ENCODE results near the gene AP2M1.
"Not testable (repeated sequence)": the region's sequence is repeated elsewhere in the genome, so short reads cannot be mapped to it uniquely, and the experiment has no call there.

Gene AP2M1

GRCh38 chr3:184174646-184175492, at the start of gene AP2M1:
Gene AP2M1, plus strand, starts transcription at chr3:184174855. Its CDS starts 2,139 bp downstream, at chr3:184176994.
- DNase-seq (ENCODE audit: low read depth) = peak; percentile 94

DNA sequence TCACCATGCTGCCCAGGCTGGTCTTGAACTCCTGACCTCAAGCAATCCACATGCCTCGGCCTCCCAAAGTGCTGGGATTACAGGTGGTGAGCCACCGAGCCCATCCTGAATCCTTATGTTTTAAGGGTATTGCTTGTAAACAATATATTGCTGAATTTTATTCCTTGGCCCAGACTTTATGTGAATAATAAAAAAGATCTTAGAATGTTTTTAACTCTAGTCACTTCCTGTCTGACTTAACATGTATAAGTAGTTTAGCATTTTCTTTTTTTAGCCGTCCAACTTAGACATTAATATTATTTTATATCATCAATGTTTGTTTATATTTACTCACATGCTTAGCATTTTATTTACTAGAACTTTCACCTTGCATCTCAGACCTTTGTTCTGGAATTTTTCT, 48.6 kb upstream of the AP2M1 start:
- no peak for DNase-seq (ENCODE audit: low read depth)

- DNase-seq (ENCODE audit: low read depth) = no peak
Observed at GRCh38 chr3:184129012-184129411, 45.6 kb upstream of the AP2M1 start.

DNA sequence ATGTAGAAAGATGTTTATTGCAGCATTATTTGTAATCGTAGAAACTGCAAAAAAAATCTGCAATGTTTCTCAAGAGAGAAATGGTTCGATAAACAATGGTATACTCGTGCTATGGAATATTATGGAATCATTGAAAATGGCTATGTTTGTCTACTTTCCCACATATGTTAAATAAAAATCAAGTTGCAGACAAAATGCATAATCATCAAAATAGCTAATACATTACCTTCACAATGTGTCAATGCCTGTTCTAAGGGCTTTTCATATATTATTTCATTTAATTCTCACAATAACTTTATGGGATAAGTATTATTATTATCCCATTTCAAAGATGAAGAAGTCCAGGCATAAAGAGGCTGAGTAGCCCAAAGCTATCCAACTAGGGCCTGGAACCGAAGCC, 41.7 kb upstream of the AP2M1 start:
- no peak for DNase-seq (ENCODE audit: low read depth)

DNA sequence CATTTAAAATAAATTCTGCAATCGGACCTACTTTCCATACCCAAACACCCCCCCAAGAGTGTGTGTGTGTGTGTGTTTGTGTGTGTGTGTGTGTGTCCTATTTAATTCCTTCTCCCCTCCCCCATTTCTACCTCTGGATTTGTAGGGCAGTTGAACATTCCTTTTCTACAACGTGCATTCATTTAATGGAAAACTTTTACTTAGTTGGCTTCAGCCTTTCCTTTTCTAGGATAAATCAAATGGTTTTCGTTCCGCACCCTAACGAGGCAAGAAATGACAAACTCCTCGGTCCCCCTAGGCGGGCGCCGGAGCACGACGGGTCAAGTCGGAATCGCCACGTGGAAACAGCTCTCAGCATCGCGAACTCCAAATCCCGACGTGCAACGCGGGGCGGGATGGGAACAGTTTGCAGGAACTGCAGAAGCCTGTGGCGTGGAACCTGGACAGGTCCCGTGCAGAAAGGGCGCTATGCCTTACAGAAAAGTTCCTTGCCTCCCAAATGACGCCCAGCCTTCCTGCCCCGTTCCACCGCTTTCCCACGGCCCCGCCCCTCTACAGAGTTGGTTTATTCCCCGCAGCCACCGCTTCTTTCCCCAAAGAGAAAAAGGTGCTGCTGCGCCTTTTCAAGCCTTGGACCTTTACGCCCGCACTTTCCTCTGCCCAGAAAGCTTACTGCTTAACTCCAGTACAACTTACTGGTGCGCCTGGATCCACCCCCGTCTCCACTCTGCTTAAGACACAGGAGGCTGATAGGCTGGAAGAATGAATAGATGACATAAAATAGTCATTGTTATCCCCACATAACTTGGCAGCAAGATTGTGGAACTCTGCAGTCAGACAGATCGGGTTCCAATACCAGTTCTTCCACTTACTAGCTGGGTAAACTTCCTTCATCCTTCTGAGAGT, 40.6 kb upstream of the AP2M1 start:
- peak; percentile 60 for DNase-seq (ENCODE audit: low read depth)

DNA sequence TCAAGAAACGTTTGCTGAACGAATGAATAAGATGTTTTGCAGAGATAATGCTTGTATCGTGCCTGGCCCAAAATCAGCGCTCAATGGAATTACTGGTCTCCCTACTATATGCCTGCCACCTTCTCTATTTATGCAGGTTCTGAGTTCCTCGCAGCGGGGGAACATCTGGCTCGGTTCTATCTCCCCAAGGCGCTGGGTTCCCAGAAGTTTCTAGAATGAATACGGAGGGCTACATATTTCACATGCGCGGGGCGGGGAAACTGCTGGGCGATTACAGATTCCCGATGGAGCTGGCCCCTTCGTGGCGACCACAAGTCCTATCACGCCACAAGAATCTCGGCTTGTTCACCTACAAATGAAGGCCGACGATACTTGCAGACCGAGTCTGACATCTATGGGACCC, 39.9 kb upstream of the AP2M1 start:
- DNase-seq (ENCODE audit: low read depth) = no peak

- DNase-seq (ENCODE audit: low read depth) = peak; percentile 76
Observed at GRCh38 chr3:184135149-184135910, 39.3 kb upstream of the AP2M1 start, which contains the start of gene EIF2B5. Gene EIF2B5, plus strand, starts transcription at chr3:184135358. Its CDS starts 28 bp downstream, at chr3:184135386.

DNA sequence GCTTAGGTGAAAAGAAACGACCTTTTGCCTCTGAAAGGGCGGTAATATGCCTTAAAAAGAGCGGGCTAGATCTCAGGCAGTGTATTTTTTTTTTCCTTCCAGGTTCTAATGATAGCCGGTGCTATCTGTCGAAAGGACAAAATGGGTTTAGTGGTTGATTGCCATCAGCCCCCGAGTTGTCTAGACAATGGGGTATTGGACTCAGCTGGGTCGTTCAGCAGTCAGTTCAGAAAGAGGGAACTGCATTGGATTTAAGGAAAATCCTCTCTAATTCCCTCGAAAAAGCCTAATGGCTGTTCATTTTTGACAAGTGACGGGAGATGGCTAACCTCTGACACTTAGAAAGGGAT, 38.8 kb upstream of the AP2M1 start:
- DNase-seq (ENCODE audit: low read depth) = no peak

GRCh38 chr3:184140436-184140835, 34.2 kb upstream of the AP2M1 start:
- no peak for DNase-seq (ENCODE audit: low read depth)

- no peak for DNase-seq (ENCODE audit: low read depth)
Observed at GRCh38 chr3:184142199-184142598, 32.5 kb upstream of the AP2M1 start.

GRCh38 chr3:184143327-184143726, 31.3 kb upstream of the AP2M1 start:
- DNase-seq (ENCODE audit: low read depth) = no peak

- no peak for DNase-seq (ENCODE audit: low read depth)
Observed at GRCh38 chr3:184144505-184144904, 30.1 kb upstream of the AP2M1 start.

GRCh38 chr3:184145111-184145524, 29.5 kb upstream of the AP2M1 start:
- no peak for DNase-seq (ENCODE audit: low read depth)

- no peak for DNase-seq (ENCODE audit: low read depth)
Observed at GRCh38 chr3:184145751-184146270, 28.8 kb upstream of the AP2M1 start.

DNA sequence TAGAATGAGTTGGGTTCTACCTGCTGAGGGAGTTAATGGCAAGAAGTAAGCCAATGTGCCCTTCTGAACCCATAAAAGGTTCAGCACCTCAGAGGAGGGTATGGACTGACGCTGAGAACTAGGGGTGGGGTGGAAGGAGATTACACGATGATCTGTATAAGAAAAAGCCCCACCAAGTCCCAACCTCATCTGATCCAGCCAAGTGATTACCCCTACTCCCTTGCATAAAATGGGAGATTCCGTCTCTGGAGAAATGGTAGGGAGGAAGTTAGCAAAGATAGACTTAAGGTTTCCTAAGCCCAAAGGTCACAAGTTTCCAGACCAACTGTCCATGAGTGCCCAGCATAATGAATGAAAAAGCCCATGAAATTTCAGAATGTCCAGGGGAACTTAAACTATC, 26.6 kb upstream of the AP2M1 start:
- DNase-seq (ENCODE audit: low read depth) = no peak

DNA sequence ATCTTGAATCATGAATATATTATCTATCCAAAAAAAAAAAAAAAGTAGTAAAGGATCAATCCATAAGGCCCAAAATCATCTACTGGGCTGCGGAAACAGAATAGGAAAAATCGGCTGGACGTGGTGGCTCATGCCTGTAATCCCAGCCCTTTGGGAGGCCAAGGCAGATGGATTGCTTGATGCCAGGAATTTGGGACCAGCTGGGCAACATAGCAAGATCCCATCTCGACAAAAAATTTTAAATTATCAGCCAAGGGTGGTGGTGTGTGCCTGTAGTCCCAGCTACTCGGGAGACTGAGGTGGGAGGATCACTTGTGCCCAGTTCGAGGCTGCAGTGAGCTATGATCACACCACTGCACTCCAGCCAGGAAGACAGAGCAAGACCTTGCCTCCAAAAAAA, 25.5 kb upstream of the AP2M1 start:
- no peak for DNase-seq (ENCODE audit: low read depth)

DNA sequence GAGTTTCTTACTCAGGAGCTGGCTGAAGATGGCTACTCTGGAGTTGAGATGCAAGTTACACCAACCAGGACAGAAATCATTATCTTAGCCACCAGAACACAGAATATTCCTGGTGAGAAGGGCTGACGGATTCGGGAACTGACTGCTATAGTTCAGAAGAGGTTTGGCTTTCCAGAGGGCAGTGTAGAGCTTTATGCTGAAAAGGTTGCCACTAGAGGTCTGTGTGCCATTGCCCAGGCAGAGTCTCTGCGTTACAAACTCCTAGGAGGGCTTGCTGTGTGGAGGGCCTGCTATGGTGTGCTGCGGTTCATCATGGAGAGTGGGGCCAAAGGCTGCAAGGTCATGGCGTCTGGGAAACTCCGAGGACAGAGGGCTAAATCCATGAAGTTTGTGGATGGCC, 24.9 kb upstream of the AP2M1 start:
- not testable (repeated sequence) for DNase-seq (ENCODE audit: low read depth)

GRCh38 chr3:184154885-184155643, 19.6 kb upstream of the AP2M1 start, which contains the start of gene DVL3:
Gene DVL3, plus strand, starts transcription at chr3:184155377. Its CDS starts 259 bp downstream, at chr3:184155636.
- DNase-seq (ENCODE audit: low read depth) = no peak

DNA sequence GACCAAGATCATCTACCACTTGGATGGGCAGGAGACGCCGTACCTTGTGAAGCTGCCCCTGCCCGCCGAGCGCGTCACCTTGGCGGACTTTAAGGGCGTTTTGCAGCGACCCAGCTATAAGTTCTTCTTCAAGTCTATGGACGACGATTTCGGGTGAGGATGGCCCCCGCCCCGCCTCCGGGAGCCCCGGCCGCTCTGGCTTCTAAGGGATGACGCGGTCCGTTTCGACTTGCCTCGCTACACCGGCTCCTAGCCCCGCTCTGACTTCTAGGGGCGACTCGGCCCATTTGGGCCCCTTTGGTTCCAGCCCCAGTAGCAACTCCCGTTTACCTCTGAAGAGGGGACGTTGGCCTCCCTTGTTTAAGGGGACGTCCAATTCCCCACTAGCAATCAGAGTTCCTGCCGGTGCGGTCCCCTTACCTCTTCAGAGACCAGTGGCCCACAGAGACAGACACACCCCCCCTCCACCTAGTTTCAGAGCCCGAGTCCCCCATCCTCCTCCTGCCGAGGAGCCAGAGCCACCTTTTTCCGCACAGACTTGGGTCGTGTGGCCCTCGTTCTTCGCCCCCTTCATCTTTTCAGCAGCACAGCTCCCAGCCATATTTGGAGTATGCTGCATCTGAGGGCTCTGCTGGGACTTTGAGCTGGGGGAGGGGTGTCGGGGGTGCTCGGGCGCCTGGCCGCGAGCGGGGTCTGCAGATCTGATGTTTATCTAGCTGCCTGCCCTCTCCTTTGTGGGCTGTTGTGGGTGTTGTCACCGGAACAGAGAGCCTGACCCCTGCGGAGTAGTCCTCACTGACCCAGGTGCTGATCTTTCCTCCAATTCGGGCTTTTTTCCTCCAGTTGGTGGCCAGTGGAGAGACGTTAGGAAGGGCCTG, 18.8 kb upstream of the AP2M1 start:
- no peak for DNase-seq (ENCODE audit: low read depth)

DNA sequence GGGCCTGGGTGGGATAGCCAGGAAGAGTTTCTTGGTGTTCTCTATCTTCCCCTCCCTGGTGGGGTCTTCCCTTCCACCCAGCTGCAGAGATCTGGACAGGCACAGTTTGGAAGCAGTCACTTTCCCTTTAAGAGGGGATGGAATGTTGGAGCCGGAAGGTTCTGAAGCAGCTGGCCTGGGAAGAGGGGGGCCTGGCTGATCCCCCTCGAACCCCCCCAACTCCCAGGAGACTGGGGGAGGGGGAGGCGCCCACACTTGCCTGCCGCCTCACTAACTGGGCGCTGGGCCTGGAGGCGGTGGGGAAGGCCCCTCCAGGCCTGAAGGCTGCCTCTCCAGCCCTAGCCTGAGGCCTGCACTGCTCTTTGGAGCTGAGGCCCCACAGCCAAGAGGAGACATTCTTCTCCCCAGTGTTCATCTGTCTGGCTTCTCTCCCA, 18.1 kb upstream of the AP2M1 start:
- DNase-seq (ENCODE audit: low read depth) = no peak
